NCI-H82 treated with DMSO at 0.1 percent for 48 hours (cell line): Measurements from ENCODE around the gene DYNLRB1.
A peak's percentile ranks its signal among the peaks of the same experiment; 100 is the strongest.
"Not testable (repeated sequence)": the region's sequence is repeated elsewhere in the genome, so short reads cannot be mapped to it uniquely, and the experiment has no call there.

ENCODE experiments used
- DNase-seq: peaks from one replicate; lab custom pipeline; 2025; ENCODE audit not compliant: unreplicated experiment; lab: John Stamatoyannopoulos, UW

Gene DYNLRB1

DNA sequence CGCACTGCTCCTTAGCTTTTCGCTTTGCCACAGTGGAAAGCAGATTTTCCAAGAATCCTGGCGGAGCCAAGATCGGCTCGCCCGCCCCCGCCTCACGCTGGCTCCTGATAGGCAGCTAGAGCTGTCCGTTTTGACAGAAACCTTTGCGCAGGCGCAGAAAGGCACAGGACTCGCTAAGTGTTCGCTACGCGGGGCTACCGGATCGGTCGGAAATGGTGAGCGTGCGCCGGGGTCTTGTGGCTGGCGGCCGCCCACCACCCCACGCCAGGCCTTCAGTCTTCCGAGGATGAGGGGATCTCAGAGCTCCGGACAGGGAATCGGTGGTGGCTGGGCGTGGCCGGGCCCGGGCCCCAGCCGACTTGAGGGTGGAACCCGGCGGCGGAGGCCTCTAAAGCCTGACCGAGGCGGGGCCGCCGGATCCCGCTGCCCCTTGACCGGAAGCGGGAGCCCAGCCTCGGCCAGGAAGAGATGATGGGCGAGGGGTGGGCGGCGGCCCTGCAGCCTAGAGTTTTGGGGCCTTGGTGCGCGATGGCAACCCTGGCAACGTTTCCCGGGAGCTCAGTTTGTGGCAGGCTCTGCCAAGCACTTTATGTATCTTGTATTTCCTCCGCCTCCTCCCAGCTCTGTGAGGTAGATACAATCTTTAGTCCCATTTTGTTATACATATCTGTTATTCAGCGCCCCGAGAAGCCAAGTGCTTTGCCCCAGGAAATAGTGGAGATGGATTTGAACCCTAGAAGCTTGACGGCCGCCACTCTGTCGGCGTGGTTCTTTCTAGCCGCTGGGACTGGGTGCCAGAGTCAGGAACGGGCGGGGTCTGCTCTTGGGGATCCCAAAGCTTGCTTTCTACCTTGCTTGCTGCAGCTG lies at the start of gene DYNLRB1:
DYNLRB1 (plus strand) TSS at position 176 of the 867 bp plus-strand sequence; CDS start at position 213, 37 bp downstream.
- DNase-seq = peak; percentile 84

DNA sequence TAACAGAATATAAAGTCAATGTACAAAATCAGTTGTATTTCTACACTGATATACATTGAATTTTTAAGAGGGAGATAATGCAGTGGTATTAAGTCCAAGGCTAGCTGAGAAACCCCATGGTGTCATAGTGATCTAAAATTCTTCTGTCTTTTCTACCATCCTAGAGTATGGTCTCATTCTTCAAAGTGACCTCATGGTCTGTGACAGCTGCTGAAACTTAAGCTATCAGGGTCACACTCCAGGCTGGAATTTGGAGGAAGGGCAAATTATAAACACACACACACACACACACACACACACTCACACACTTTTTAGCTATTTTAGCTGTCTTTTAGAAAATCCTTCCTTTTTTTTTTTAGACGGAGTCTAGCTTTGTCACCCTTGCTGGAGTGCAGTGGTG lies 47.3 kb upstream of the DYNLRB1 start:
- DNase-seq = no peak

- no peak for DNase-seq
Measured at GRCh38 chr20:34472246-34472925, 43.8 kb upstream of the DYNLRB1 start.

GRCh38 chr20:34473262-34473883 lies 42.8 kb upstream of the DYNLRB1 start:
- DNase-seq = peak; percentile 33

GRCh38 chr20:34475979-34476736 lies 40.1 kb upstream of the DYNLRB1 start:
- DNase-seq = no peak

- DNase-seq = no peak
Measured at GRCh38 chr20:34479627-34480026, 36.6 kb upstream of the DYNLRB1 start.

GRCh38 chr20:34482154-34482553 lies 34.1 kb upstream of the DYNLRB1 start:
- DNase-seq = not testable (repeated sequence)

GRCh38 chr20:34483585-34484220 lies 32.5 kb upstream of the DYNLRB1 start:
- DNase-seq = not testable (repeated sequence)

DNA sequence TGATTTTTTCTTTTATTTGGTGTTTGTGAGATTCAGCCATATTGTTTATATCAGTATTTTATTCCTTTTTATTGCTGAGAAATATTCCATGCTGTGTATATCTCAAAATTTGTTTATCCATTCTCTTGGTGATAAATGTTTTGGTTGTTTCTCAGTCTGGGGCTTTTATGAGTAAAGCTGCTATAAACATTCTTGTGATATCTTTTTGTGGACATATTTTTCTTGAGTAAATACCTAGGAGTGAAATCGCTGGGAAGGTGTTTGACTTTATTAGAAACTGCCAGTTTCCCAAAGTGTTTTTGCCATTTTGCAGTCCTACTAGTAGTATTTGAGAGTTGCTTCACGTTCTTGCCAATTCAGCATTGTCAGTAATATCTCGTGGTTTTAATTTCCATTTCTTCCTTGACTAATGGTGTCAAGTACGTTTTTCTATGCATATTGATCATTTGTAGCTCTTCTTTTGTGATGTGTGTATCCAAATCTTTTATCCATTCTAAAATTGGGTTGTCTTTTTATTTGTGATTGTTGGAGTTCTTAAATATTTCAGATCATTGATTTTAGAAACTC lies 31.1 kb upstream of the DYNLRB1 start:
- DNase-seq = no peak

DNA sequence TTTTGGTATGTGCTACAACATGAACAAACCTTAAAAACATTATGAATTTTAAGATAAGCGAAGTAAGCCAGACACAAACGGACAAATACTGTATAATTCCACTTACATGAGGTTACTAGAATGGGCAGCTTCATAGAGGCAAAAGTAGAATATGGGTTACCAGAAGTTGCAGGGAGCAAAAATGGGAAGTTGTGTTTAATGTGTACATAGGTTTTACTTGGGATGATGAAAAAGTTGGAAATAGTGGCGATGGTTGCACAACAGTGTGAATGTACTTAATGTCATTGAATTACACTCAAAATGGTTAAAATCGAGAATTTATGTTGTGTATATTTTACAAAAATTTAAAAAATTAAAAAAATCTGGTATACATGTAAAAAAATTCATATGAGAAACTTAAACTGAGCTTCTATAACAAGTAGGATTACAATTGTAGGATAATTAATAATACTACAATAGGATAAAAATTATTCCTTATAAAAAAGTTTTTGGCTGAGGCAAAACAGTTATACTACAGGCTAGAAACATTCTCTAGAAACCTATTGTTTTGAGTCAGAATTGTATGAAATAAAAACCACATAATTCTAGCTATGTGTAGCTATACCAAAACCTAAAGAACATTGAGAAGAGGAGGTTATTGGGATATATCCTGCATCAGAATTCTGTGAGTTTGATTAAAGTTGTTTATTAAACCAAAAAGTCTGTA lies 24.8 kb upstream of the DYNLRB1 start:
- DNase-seq = no peak

GRCh38 chr20:34491932-34492509 lies 24.2 kb upstream of the DYNLRB1 start:
- no peak for DNase-seq

GRCh38 chr20:34493646-34494045 lies 22.6 kb upstream of the DYNLRB1 start:
- DNase-seq = no peak

DNA sequence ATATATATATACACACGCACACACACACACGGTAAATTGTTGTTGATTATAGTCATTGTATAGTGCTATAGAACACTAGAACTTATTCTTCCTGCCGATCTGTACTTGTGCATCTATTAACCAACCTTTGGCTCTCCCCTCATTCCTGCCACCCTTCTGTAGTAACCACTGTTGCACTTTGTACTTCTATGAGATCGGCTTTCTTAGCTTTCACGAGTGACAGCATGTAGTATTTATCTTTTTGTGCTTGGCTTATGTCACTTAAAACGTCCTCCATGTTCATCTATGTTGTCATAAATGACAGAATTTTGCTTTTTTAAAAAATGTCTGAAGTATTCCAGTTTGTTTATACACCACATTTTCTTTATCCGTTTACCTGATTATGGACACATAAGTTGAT lies 20.9 kb upstream of the DYNLRB1 start:
- no peak for DNase-seq

GRCh38 chr20:34495916-34496315 lies 20.3 kb upstream of the DYNLRB1 start:
- no peak for DNase-seq

- not testable (repeated sequence) for DNase-seq
Measured at GRCh38 chr20:34497596-34497995, 18.6 kb upstream of the DYNLRB1 start.

GRCh38 chr20:34500823-34501222 lies 15.4 kb upstream of the DYNLRB1 start:
- DNase-seq = no peak

DNA sequence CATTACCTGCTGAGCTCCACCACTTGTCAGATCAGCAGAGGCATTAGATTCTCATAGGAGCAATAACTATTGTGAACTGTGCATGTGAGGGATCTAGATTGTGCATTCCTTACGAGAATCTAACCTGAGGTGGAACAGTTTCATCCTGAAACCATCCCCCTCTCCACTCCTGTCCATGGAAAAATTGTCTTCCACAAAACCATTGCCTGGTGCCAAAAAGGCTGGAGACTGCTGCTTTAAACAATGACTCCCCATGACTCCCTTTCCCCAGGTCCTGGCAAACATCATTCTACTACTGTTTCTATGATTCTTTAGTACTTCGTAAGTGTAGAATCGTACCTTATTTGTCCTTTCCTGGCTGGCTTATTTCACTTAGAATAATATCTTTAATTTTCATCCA lies 9.7 kb upstream of the DYNLRB1 start:
- no peak for DNase-seq

DNA sequence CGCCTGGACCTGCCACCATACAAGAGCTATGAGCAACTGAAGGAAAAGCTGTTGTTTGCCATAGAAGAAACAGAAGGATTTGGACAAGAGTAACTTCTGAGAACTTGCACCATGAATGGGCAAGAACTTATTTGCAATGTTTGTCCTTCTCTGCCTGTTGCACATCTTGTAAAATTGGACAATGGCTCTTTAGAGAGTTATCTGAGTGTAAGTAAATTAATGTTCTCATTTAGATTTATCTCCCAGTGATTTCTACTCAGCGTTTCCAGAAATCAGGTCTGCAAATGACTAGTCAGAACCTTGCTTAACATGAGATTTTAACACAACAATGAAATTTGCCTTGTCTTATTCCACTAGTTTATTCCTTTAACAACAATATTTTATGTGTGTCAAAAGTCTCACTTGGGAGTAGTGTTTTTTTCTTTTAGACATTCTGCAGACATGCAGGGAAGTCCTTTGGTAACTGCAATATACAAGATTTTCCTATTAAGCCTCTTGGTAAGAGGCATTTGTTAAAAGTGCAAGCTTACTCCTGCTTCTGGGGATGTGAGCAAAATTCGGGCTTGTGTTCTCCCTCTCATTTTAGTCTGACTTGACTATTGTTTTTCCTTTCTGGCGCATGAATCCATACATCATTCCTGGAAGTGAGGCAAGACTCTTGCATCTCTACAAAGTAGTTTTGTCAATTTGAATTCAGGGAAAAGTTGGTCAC lies 8.4 kb upstream of the DYNLRB1 start:
- DNase-seq = no peak

- DNase-seq = no peak
Measured at GRCh38 chr20:34510575-34510974, 5.6 kb upstream of the DYNLRB1 start.
